Breast epithelium (tissue), 4 donors: ENCODE data around the gene ITLN1. TPM values are rescaled to one million over a fixed set of nuclear protein-coding genes. Genes with fewer than 3 reads are reported as not detected.

Experiments used
- DNase-seq, 2 donors: peaks; one replicate each; pipeline ENCODE4 v3.0.0-alpha.2; 2019; ENCODE audit warnings: low spot score in 2 of 2
- H3K27ac ChIP-seq, 2 donors: fragments of 200-600 bp; sonication (generic) in 1 of 2; one replicate each; pipeline ENCODE4 v1.5.1; 2016 to 2019; ENCODE audit warnings: mild to moderate bottlenecking in 1 of 2
- H3K27me3 ChIP-seq, 2 donors: fragments of 200-600 bp; sonication (generic) in 1 of 2; one replicate each; pipeline versions ENCODE4 v1.5.1 to v1.6.0; 2017 to 2019; ENCODE audit warnings: control low read depth in 1 of 2, mild to moderate bottlenecking in 1 of 2
- H3K36me3 ChIP-seq: fragments of 200-600 bp; one replicate; pipeline ENCODE4 v1.5.1; 2019
- H3K4me1 ChIP-seq, 2 donors: fragments of 200-600 bp; sonication (generic); one replicate each; pipeline ENCODE4 v1.5.1; 2016 to 2019; ENCODE audit warnings: control low read depth in 1 of 2
- H3K4me3 ChIP-seq, 3 donors: fragments of 200-600 bp; sonication (generic); 1 replicate in 2 of 3; 2 replicates in 1 of 3; pipeline ENCODE4 v1.5.1; 2016 to 2019; ENCODE audit warnings: mild to moderate bottlenecking in 3 of 3, moderate library complexity in 2 of 3
- H3K9me3 ChIP-seq, 2 donors: fragments of 200-600 bp; sonication (generic) in 1 of 2; one replicate each; pipeline ENCODE4 v1.5.1; 2016 to 2019; ENCODE audit warnings: control low read depth in 1 of 2
- CTCF ChIP-seq, 3 donors: fragments of 450-650 bp; IDR thresholded peaks; one replicate each; pipeline ENCODE4 v1.5.1; 2016 to 2017; ENCODE audit warnings: antibody characterized with exemption in 3 of 3, mild to moderate bottlenecking in 3 of 3, moderate library complexity in 3 of 3
- POLR2A ChIP-seq: fragments of 450-650 bp; IDR thresholded peaks from one replicate; pipeline ENCODE4 v1.6.1; 2016; ENCODE audit warnings: antibody characterized with exemption, mild to moderate bottlenecking, moderate library complexity
- POLR2AphosphoS5 ChIP-seq, 3 donors: sonication (generic); formaldehyde crosslinking; IDR thresholded peaks; one replicate each; pipeline ENCODE4 v1.6.1; 2017; ENCODE audit warnings: antibody characterized with exemption in 3 of 3
- intact Hi-C: fragments of 100-400 bp; cut with DNase I; formaldehyde crosslinking; loops from one replicate; pipeline ENCODE4 v1.15.1; 2023; ENCODE audit warnings: low total_unique reads
- total RNA-seq, 3 donors: library from RNA; depleted of rRNA; stranded (reverse); fragments of >200 nt; gene quantifications; one replicate each; pipeline ENCODE4 v1.1.0, GENCODE V29; 2016

Gene ITLN1
- total RNA-seq, 3 donors from 2014 or later, result 0.96 to 938 (median 2.0) TPM

DNA sequence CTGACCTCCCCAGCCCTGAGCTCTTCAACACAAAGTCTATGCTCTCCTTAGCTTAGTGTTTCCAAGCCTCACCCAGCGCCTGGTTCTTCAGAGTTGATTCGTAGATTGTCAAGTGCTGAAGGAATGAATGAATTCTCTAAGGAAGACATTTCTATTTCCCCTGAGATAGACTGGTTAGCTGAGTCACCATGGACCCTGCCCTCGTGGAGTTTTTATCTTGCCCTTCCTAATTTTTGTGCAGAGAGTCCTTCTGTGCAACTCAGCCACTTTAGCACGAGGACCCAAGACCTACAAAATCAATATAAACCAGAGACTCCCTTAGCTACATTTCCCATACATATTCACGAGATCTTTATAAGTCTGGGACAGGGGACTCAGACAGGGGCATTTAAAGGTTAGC, 19.6 kb downstream of the ITLN1 start:
- intact Hi-C loops, result no loop called here
- no peaks in the 10 kb centered on the region for H3K36me3 ChIP-seq
- TF ChIP-seq POLR2AphosphoS5 (IDR thresholded peaks at IDR 0.05) (no peak), CTCF (IDR thresholded peaks at IDR 0.05) (no peak)
- no peaks in the 10 kb centered on the region for H3K4me1 ChIP-seq
- H3K9me3 ChIP-seq, result no peaks in the 10 kb centered on the region
- H3K27ac ChIP-seq, result no peak overlapping the region
- DNase-seq, result no peak
- H3K4me3 ChIP-seq, result no peak overlapping the region
- no peaks in the 10 kb centered on the region for H3K27me3 ChIP-seq

DNA sequence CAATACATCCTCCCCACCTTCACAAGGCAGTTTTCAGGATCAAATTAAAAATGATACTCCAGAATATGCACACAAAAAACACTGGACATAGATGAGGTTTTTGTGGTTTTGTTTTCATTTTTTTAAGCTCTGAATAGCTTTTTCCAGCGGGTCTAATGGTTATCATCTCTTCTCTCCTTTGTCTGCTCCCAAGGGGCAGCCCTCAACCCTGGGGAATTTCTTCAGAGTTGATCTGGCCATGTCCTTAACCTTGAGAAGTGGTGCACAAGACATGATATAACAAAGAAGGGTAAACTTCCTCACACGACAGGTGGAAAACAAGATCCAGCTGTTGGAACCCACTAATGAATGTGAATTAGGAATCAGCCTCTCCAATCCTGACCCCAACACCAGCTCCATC, 20.8 kb downstream of the ITLN1 start:
- intact Hi-C loops, result no loop called here
- no peaks in the 10 kb centered on the region for H3K4me1 ChIP-seq
- no peaks in the 10 kb centered on the region for H3K9me3 ChIP-seq
- no peaks in the 10 kb centered on the region for H3K27me3 ChIP-seq
- TF ChIP-seq POLR2A, result no peak
- TF ChIP-seq CTCF (IDR thresholded peaks at IDR 0.05), result no peak
- no peak for TF ChIP-seq POLR2AphosphoS5 (IDR thresholded peaks at IDR 0.05)
- H3K4me3 ChIP-seq, result no peak overlapping the region
- no peaks in the 10 kb centered on the region for H3K36me3 ChIP-seq
- no peak for DNase-seq
- H3K27ac ChIP-seq, result no peak overlapping the region

- TF ChIP-seq POLR2AphosphoS5 (IDR thresholded peaks at IDR 0.05) (no peak), CTCF (IDR thresholded peaks at IDR 0.05) (no peak), POLR2A (no peak)
- Histone ChIP-seq H3K27ac (no peak overlapping the region), H3K9me3 (no peaks in the 10 kb centered on the region), H3K4me3 (no peak overlapping the region), H3K4me1 (no peaks in the 10 kb centered on the region), H3K36me3 (no peaks in the 10 kb centered on the region), H3K27me3 (no peaks in the 10 kb centered on the region)
- no peak for DNase-seq
- intact Hi-C loops, result no loop called here
Observed at GRCh38 chr1:160863774-160864131, 21.2 kb downstream of the ITLN1 start.

DNA sequence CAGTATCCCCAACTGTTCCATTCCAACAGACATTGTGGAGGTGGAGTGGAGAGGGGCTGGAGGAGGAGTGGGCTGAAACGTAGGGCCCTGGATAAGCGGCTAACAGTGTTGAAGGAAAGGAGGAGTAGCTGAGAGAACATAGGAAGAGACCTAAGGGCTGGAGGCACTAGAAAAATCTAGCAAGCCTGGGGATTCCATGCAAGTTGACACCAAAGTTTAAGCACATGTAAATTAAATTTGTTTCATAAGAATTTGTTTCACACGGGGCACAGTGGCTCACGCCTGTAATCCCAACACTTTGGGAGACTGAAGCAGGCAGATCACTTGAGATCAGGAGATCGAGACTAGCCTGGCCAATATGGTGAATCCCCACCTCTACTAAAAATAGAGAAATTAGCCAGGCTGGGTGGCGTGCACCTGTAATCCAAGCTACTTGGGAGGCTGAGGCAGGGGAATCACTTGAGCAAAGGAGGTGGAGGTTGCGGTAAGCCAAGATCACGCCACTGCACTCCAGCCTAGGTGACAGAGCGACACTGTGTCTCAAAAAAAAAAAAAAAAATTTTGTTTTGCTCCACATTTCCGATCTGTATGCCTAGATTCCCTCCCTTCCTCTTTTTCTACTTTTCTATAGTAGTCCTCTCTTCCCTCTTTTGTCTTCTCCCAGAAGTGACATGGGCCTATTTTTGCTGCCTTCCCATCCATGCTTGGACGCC, 21.8 kb downstream of the ITLN1 start:
- H3K27me3 ChIP-seq, result no peaks in the 10 kb centered on the region
- TF ChIP-seq CTCF (IDR thresholded peaks at IDR 0.05) (no peak), POLR2AphosphoS5 (IDR thresholded peaks at IDR 0.05) (no peak), POLR2A (no peak)
- H3K27ac ChIP-seq, result no peak overlapping the region
- H3K36me3 ChIP-seq, result no peaks in the 10 kb centered on the region
- H3K4me1 ChIP-seq, result no peaks in the 10 kb centered on the region
- H3K4me3 ChIP-seq, result no peak overlapping the region
- no peaks in the 10 kb centered on the region for H3K9me3 ChIP-seq
- intact Hi-C loops, result no loop called here
- DNase-seq, result no peak

DNA sequence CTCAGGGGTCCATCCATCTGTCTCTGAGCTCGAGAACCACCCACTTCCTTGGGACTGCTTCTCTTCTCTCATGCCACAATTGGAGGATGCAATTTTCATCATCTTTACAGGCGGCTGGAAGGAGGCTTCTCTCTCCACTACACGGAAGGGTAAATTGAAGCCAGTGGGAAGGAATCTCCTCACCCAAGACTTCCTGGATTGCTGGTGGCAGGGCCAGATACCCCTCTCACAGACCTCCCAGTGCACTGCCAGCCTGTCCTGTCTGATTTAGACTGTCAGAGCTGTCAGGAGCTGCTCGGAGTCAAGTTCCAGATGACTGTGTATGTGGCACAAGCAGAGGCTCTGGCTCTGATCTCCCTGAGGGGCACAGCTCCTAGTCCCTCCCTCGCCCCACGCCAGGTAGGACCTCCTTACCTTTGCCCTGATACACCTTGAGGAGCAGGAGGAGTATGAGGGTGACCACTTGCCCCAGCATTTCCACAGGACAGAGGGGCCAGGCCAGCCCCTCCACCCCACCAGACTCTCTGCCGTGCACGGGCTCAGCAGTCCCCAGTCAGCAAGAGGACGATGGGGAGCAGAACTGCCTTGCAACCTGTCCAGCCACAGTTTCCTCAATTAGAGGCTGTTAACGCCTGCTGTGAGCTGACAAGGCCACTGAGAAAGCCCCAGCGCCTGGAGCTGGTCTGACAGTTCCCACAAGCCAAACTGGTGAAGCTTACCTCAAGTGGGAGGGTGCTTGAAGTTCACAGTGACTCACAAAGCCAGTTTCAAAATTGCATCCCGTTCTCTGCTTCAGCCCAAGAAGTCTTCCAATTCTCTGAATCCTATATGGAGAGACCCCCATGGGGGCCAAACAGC, 22.5 kb downstream of the ITLN1 start, which contains the start of gene CD244:
CD244 (minus strand) TSS at position 685 of the 858 bp plus-strand sequence; CDS start at position 475, 210 bp downstream.
- no peak within 1 kb of the TSS for H3K4me3 ChIP-seq
- H3K9me3 ChIP-seq, result no peaks in the 10 kb centered on the region
- no peak for DNase-seq
- no peak within 1 kb of the TSS for H3K27ac ChIP-seq
- H3K36me3 ChIP-seq, result no peaks in the 10 kb centered on the region
- no peaks in the 10 kb centered on the region for H3K4me1 ChIP-seq
- intact Hi-C loops, result no loop called here
- H3K27me3 ChIP-seq, result no peaks in the 10 kb centered on the region
- TF ChIP-seq POLR2AphosphoS5 (IDR thresholded peaks at IDR 0.05), result no peak
- no peak for TF ChIP-seq POLR2A
